A549 (cell line): ENCODE measurements around the gene SPRR1B. TPM values are rescaled to one million over a fixed set of nuclear protein-coding genes. Genes with fewer than 3 reads are reported as not detected.

ENCODE experiments used
- ATAC-seq, 2 experiments: fragments of 200-7000 bp in 1 of 2; fragments of >200 bp in 1 of 2; cut with Nextera tagmentation in 1 of 2; cut with Tn5 transposase in 1 of 2; 3 replicates each; pipeline versions ENCODE4 v1.8.0 to v1.9.1; 2018 to 2020; ENCODE audit warnings: mild to moderate bottlenecking in 1 of 2, moderate library complexity in 1 of 2
- CTCF ChIA-PET: fragments of 300-600 bp; sonication (Branson Sonifier 250); formaldehyde crosslinking; extraction: SDS; loops from one replicate; lab custom pipeline; 2021; ENCODE audit warnings: antibody characterized with exemption, inconsistent platforms; lab: Yijun Ruan, JAX
- POLR2A ChIA-PET: fragments of 350-600 bp; formaldehyde crosslinking; extraction: SDS; loops from one replicate; lab custom pipeline; 2021; ENCODE audit warnings: antibody characterized with exemption, inconsistent platforms; lab: Yijun Ruan, JAX
- DNase-seq, 2 experiments: peaks; one replicate each; pipeline versions ENCODE4 v3.0.0 to v3.0.0-alpha.2; 2011 to 2016; ENCODE audit warnings: low read depth in 1 of 2, low spot score in 1 of 2
- FAIRE-seq: peaks from 2 replicates; lab custom pipeline; 2011; peaks lifted over from hg19 to GRCh38; lab: Jason Lieb, UNC
- H3K27ac ChIP-seq, 2 experiments: fragments of >200 bp; sonication (Bioruptor Twin); formaldehyde crosslinking; 3 replicates each; pipeline ENCODE4 v1.5.1; 2016 to 2017
- H3K4me1 ChIP-seq: fragments of >200 bp; sonication (Bioruptor Twin); formaldehyde crosslinking; 3 replicates; pipeline ENCODE4 v1.6.1; 2016
- H3K4me2 ChIP-seq: fragments of >200 bp; sonication (Bioruptor Twin); formaldehyde crosslinking; 3 replicates; pipeline ENCODE4 v1.6.1; 2016
- H3K4me3 ChIP-seq: fragments of >200 bp; sonication (Bioruptor Twin); formaldehyde crosslinking; 3 replicates; pipeline ENCODE4 v1.5.1; 2016
- H3K9me3 ChIP-seq: fragments of >200 bp; sonication (Bioruptor Twin); formaldehyde crosslinking; 3 replicates; pipeline ENCODE4 v1.6.1; 2016
- BCL3 ChIP-seq: fragments of >200 bp; sonication (Bioruptor Twin); formaldehyde crosslinking; IDR thresholded peaks from 3 replicates; pipeline ENCODE4 v1.6.1; 2016
- CBX8 ChIP-seq: fragments of 200-600 bp; sonication (generic); IDR thresholded peaks from 2 replicates; pipeline ENCODE4 v1.6.1; 2016
- CTCF ChIP-seq: fragments of >200 bp; sonication (Bioruptor Twin); formaldehyde crosslinking; IDR thresholded peaks from 3 replicates; pipeline ENCODE4 v1.5.1; 2016
- HEYL ChIP-seq: fragments of 250-450 bp; sonication (Bioruptor Pico); IDR thresholded peaks from 2 replicates; pipeline ENCODE4 v1.8.0; 2021; ENCODE audit warnings: mild to moderate bottlenecking, moderate library complexity
- JUNB ChIP-seq: fragments of >200 bp; sonication (Bioruptor Twin); formaldehyde crosslinking; IDR thresholded peaks from 2 replicates; pipeline ENCODE4 v1.6.1; 2016
- KDM1A ChIP-seq: fragments of 200-600 bp; sonication (generic); IDR thresholded peaks from 2 replicates; pipeline ENCODE4 v1.6.1; 2016; ENCODE audit warnings: low read depth, mild to moderate bottlenecking
- MAFK ChIP-seq: fragments of 450-650 bp; IDR thresholded peaks from 2 replicates; pipeline ENCODE4 v1.6.1; 2014; ENCODE audit not compliant: partially characterized antibody
- POLR2A ChIP-seq: IDR thresholded peaks from 2 replicates; pipeline ENCODE4 v1.6.1; 2012; ENCODE audit warnings: mild to moderate bottlenecking, low read length
- POLR2AphosphoS2 ChIP-seq: conservative IDR thresholded peaks from 2 replicates; pipeline ENCODE4 v1.6.1; 2012; ENCODE audit warnings: low read length, improper control_type of control experiment, inconsistent platforms
- RARB ChIP-seq: fragments of 250-450 bp; sonication (Bioruptor Pico); IDR thresholded peaks from 2 replicates; pipeline ENCODE4 v1.8.0; 2021; ENCODE audit warnings: mild to moderate bottlenecking, moderate library complexity
- REST ChIP-seq: fragments of 200-600 bp; sonication (generic); IDR thresholded peaks from 2 replicates; pipeline ENCODE4 v1.6.1; 2016; ENCODE audit warnings: antibody characterized with exemption, mild to moderate bottlenecking, moderate library complexity
- RFX5 ChIP-seq: fragments of 450-650 bp; IDR thresholded peaks from 2 replicates; pipeline ENCODE4 v1.7.1; 2014; ENCODE audit warnings: antibody characterized with exemption, mild to moderate bottlenecking, moderate library complexity
- RNF2 ChIP-seq: fragments of 200-600 bp; sonication (generic); IDR thresholded peaks from 2 replicates; pipeline ENCODE4 v1.6.1; 2016; ENCODE audit warnings: low read depth, mild to moderate bottlenecking, antibody characterized with exemption, moderate library complexity, borderline replicate concordance
- ZC3H11A ChIP-seq: fragments of 450-650 bp; IDR thresholded peaks from 2 replicates; pipeline ENCODE4 v1.6.1; 2014; ENCODE audit warnings: antibody characterized with exemption, mild to moderate bottlenecking
- WGBS: methylation state at CpG from one replicate; pipeline ENCODE4 v1.1.6; 2017; ENCODE audit errors: missing lambda C conversion rate; 5-methylcytosine and 5-hydroxymethylcytosine counted together
- polyA plus RNA-seq, 4 experiments: library from polyadenylated mRNA; depleted of rRNA in 3 of 4; stranded (reverse); fragments of >200 nt; fragmentation: RNase III in 1 of 4; extraction: RNeasy Plus Mini Kit Qiagen cat#74134 plus additional on column Dnase treatment in 1 of 4; gene quantifications; 2 replicates in 3 of 4; 3 replicates in 1 of 4; pipeline ENCODE4 v1.2.3, GENCODE V29; 2011 to 2017

SPRR1B gene
- polyA plus RNA-seq, 2 of the 4 experiments (the other 2 are of a cell fraction), result not detected

- H3K4me2 ChIP-seq, result no peak overlapping the region
- no peak overlapping the region for H3K4me3 ChIP-seq
- CTCF ChIA-PET, result no interaction called here
- H3K4me1 ChIP-seq, result no peaks in the 10 kb centered on the region
- no peak overlapping the region for H3K27ac ChIP-seq
- WGBS, result 5% methylated on average over 2 of the region's 2 CpGs
- FAIRE-seq, result no peak
- H3K9me3 ChIP-seq, result no peaks in the 10 kb centered on the region
- DNase-seq, result no peak
- POLR2A ChIA-PET, result no interaction called here
- ATAC-seq, result no peak
- TF ChIP-seq MAFK, result peak; percentile 76
- no peak for TF ChIP-seq CTCF
Observed at GRCh38 chr1:152986578-152986977, 44.4 kb upstream of the SPRR1B start.

- no peak overlapping the region for H3K4me3 ChIP-seq
- no peak overlapping the region for H3K4me2 ChIP-seq
- TF ChIP-seq POLR2A (no peak), POLR2AphosphoS2 (no peak), JUNB (no peak), ZC3H11A (no peak), HEYL (CRISPR knock-in tag) (no peak), RARB (CRISPR knock-in tag) (no peak), CBX8 (no peak), RNF2 (no peak)
- no peak for DNase-seq
- 0 out of 3 replicates have a peak, but pooled peaks cover 2% of the 10 kb centered on the region for H3K9me3 ChIP-seq
- FAIRE-seq, result no peak
- ChIA-PET POLR2A (no interaction called here), CTCF (no interaction called here)
- WGBS, result 40% methylated on average over 6 of the region's 6 CpGs
- no peak for ATAC-seq
- no peak overlapping the region for H3K27ac ChIP-seq
- no peaks in the 10 kb centered on the region for H3K4me1 ChIP-seq
Observed at GRCh38 chr1:152993186-152993585, 37.8 kb upstream of the SPRR1B start.

- 0 out of 3 replicates have a peak, but pooled peaks cover 2% of the 10 kb centered on the region for H3K9me3 ChIP-seq
- no peak for FAIRE-seq
- peak; percentile 69 for TF ChIP-seq MAFK
- TF ChIP-seq RFX5, result no peak
- ChIA-PET CTCF (no interaction called here), POLR2A (no interaction called here)
- no peak overlapping the region for H3K4me3 ChIP-seq
- no peak for ATAC-seq
- no peaks in the 10 kb centered on the region for H3K4me1 ChIP-seq
- no peak for DNase-seq
- H3K27ac ChIP-seq, result no peak overlapping the region
- WGBS, result 0% methylated on average over 1 of the region's 1 CpG
- no peak overlapping the region for H3K4me2 ChIP-seq
Observed at GRCh38 chr1:152995842-152996241, 35.2 kb upstream of the SPRR1B start.

GRCh38 chr1:152996633-152997400, 34.2 kb upstream of the SPRR1B start:
- H3K4me3 ChIP-seq, result no peak overlapping the region
- H3K4me2 ChIP-seq, result no peak overlapping the region
- 0 out of 3 replicates have a peak, but pooled peaks cover 2% of the 10 kb centered on the region for H3K9me3 ChIP-seq
- ATAC-seq (no peak; a peak in 1 of 6 replicates), DNase-seq (no peak), FAIRE-seq (no peak)
- ChIA-PET POLR2A (no interaction called here), CTCF (no interaction called here)
- no peaks in the 10 kb centered on the region for H3K4me1 ChIP-seq
- TF ChIP-seq REST (no peak), BCL3 (no peak), KDM1A (no peak)
- H3K27ac ChIP-seq, result no peak overlapping the region
- WGBS, result 0% methylated on average over 3 of the region's 5 CpGs
